ENCODE data around the gene SEZ6. TPM values are rescaled to one million over a fixed set of nuclear protein-coding genes. Genes with fewer than 3 reads are reported as not detected.

Gene SEZ6, protein sequence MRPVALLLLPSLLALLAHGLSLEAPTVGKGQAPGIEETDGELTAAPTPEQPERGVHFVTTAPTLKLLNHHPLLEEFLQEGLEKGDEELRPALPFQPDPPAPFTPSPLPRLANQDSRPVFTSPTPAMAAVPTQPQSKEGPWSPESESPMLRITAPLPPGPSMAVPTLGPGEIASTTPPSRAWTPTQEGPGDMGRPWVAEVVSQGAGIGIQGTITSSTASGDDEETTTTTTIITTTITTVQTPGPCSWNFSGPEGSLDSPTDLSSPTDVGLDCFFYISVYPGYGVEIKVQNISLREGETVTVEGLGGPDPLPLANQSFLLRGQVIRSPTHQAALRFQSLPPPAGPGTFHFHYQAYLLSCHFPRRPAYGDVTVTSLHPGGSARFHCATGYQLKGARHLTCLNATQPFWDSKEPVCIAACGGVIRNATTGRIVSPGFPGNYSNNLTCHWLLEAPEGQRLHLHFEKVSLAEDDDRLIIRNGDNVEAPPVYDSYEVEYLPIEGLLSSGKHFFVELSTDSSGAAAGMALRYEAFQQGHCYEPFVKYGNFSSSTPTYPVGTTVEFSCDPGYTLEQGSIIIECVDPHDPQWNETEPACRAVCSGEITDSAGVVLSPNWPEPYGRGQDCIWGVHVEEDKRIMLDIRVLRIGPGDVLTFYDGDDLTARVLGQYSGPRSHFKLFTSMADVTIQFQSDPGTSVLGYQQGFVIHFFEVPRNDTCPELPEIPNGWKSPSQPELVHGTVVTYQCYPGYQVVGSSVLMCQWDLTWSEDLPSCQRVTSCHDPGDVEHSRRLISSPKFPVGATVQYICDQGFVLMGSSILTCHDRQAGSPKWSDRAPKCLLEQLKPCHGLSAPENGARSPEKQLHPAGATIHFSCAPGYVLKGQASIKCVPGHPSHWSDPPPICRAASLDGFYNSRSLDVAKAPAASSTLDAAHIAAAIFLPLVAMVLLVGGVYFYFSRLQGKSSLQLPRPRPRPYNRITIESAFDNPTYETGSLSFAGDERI
- total RNA-seq, result not detected
- long read RNA-seq, result 0 reads

DNA sequence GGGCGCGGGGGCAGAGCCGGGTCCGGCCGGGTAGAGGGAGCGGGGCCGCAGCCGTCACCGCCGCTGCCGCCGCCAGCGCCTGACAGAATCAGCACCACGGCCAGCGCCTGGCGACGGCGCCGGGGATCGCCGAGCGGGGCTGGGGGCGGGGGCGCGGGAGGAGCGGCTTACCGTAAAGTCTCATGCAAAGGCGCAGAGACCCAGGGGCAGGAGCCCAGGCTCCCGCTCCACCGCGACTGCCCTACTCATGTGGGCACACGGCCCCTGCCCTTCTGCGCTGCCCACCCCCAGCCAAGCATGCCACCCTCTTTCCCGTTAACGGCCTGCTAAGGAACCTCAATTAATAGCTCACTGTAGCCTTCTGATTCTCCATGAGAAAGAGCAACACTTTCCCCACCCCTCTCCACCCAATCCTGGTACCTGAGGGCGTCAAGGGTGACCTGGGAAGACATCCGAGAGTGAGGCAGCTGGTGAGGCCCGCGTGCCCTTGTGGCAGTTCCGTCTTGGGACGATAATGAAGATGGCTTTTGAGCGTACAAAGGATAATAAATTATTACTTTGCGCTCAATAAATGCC, at the start of gene SEZ6:
Gene SEZ6 (minus strand): TSS at position 98 of the 576 bp plus-strand sequence. CDS start 164 bp downstream, outside the sequence.
- peak; percentile 81 for DNase-seq (ENCODE audit: low spot score)
- intact Hi-C loops (cut with DNase I), result no loop called here

DNA sequence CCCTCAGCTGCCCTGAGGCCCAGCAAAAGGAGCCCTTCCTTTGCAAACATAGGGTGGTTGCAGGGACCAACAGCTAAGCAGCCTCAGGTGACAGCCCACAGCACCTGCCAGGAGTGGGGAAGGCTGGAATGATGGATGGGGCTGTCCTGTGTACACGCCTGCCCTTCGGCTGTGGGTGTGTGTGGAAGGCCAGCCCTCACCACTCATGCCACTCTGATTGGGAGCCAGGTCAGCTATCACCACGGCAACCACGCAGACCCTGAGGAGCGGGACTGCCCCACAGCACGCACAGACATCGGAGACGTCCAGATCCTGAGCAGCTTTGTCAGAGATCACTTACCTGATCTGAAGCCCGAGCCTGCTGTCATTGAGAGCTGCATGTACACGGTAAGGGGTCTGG, 49.0 kb upstream of the SEZ6 start:
- no peak for DNase-seq (ENCODE audit: low spot score)
- intact Hi-C loops (cut with DNase I), result no loop called here

DNA sequence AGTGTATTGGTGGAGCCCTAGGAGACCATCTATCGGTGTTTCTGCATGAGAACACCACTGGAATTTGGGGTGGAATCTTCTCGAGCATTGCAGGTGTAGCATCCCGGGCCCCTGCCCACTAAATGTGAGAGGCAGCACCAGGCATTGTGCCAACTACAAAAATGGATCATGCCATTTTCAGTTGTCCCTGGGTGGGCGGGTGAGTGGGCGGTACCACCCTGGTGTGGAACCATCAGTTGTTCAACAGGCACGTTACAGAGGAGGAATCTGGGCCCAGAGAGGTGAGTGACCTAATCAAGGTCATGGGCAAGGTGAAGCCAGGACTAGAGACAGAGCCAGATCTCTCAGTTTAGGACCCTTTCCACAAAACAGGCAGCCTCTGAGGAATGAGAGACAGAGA, 45.9 kb upstream of the SEZ6 start:
- DNase-seq (ENCODE audit: low spot score), result no peak
- intact Hi-C loops (cut with DNase I), result no loop called here

DNA sequence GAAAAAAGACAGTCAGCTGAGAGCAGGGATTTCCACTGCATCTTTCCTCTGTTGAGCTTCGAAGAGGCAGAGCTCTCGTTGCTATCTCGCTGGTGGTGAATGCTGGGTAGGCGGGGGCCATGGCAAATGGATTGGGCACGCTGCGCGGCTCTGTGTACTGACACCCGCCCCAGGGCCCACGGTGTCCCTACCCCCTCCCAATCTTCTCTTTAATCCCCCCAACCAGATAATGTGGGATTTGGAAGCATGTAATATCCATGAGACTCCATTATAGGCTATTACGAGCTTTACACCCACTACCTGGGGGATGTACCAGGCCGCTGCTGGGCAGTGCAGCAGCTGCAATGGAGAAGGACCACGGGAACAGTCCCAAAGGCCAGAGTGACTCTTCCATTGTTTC, 45.4 kb upstream of the SEZ6 start:
- no peak for DNase-seq (ENCODE audit: low spot score)
- intact Hi-C loops (cut with DNase I), result no loop called here

DNA sequence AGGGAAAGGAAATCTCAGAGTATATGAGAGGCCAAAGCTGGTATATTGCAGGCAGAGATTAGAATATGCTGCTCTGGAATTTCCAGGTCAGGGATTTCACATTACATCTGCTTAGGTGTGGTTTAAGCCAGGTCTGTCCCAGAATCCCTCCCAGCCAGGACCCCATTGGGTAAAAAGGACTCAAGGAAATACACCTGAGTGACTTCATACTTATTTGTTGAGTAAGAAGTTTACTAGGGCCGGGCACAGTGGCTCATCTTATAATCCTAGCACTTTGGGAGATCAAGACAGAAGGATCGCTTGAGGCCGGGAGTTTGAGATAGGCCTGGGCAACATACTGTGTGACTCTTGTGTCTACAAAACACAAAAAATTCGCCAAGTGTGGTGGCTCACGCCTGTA, 44.3 kb upstream of the SEZ6 start:
- intact Hi-C loops (cut with DNase I), result no loop called here
- DNase-seq (ENCODE audit: low spot score), result no peak

DNA sequence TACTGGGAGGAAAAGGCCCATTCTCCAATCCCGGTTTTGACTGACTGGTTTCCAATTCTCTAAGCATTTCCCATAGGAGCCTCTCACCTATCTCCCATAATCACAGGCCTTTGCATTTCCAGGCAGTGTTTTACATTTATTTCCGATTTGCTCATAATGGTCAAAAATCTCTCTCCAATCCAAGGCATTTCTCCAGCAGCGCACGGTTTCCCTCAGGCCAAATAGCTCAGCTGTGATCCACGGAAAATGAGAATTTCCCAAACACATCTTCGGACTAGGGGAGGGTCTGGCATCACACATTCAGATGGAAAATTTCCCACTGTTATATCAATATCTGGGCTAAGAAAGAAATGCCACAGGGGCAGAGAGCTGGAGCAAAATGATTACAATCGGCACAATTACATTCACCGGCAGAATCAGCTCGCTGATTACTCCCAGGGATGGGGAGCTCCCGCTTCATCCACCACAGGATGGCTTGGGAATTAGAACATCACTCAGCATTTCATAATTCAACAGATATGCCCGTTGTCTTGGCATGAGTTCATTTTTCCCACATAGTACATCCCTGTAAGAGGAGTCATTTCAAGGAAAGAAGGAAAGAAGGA, 43.8 kb upstream of the SEZ6 start:
- DNase-seq (ENCODE audit: low spot score), result no peak
- intact Hi-C loops (cut with DNase I), result no loop called here

DNA sequence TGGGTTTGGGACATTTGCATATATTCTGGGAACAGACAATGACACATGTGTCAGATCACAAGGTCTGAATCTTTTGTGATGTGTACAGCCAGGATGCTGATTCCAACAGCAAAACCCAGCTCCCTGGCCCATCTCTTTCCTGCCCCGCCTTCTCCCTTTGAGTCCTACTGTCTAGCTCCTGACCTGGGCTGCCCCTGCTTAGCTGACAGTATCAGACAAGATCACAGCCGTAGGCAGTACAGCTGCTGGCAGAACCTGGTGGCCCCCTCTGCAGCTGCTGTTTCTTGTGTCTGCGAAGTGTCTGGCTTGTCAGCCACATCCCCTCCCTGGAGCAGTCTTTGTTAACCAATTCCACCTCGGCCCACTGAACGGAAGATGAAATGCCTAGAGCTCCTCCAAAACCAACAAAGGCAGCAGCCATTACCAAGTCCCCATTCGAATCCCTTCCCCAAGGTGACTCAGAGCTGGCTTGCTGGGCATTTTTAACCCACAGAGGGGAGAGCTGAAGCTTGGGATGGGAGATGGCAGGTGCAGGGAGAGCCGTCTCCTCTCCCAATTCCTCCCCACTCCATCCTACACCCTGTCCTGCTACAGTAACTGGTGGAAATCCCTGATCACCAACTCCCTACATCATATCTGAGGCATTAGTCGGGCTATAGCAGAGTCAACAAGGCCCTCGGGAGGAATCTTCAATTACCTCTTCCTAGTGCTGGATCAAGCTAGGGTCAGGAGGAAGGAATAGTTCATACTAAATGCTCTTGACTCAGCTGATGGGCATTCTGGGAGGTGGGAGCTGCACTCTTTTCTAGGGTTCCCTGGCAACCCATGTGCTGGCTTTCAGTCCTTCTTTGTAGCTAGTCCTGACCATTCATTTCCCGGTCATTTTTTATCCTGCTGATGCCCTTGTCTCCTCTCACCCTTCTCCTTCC, 42.9 kb upstream of the SEZ6 start:
- intact Hi-C loops (cut with DNase I), result no loop called here
- no peak for DNase-seq (ENCODE audit: low spot score)

DNA sequence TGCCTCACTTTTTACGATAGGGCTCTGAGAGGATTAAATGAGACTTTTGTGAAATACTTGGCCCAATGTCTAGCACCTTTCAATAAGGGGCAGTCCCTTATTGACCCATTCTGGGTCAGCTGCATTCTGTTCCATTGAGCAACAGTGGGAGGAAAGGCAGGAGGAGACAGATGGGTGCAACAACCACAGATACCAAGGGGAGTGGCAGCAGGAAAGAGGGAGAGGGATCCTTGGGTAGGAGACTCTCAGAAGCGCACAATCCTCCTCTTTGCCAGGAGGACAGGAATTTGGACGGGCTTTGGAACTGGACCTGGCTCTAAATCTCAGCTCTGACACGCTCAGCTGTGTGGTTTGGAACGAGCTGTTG, 40.6 kb upstream of the SEZ6 start:
- no peak for DNase-seq (ENCODE audit: low spot score)
- intact Hi-C loops (cut with DNase I), result no loop called here

DNA sequence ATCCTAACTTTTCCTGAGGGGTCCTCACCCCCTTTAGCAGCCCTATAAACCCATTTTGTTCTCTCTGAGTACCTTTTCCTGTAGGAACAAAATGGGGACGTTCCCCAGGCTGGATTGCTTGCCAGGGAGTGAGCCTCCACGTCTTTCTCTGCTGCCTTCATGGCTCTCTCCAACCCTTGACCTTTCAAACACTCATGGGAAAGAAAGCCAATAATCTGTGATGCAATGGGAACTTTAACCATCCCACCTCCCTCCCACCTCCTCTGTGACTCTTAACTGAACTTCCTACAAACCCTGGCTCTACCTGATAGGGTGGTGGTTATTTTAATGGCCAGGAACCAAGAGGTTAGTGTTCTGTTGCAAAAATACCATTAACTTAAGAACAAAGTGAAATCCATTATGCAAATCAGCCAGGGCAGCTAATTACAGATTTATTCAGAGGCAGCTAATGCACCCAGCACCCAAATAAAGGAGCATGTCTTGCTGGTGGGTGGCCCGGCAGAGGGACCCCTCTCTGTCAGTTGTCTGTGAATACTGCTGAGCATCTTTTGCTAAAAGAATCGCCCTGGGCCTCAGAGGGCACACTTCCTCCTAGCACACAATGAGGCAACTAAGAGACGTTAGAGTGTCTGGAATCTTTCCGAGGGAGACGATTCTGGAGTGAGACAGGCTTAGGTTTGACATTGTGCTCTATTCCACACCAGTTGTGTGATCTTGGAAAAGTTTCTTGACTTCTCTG, 40.1 kb upstream of the SEZ6 start:
- no peak for DNase-seq (ENCODE audit: low spot score)
- intact Hi-C loops (cut with DNase I), result no loop called here

DNA sequence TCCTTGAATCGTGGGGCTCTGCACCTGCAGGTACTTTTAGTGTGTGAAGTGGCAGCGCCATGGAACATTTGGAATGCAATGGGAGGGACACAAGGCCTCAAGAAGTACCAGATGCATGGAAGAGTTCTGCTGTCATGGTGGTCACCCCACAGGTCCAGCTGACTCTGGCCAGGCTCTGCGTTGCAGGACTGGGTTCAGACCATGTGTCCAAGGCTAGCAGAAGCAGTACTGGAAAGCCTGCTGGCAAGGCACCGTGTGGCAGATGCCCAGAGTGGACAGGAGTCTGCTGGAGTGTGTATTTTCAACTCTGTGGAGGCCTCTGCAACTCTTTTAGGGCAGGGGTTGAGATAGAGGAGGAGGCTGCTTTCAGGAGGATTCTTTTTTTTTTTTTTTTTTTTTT, 39.2 kb upstream of the SEZ6 start:
- no peak for DNase-seq (ENCODE audit: low spot score)

DNA sequence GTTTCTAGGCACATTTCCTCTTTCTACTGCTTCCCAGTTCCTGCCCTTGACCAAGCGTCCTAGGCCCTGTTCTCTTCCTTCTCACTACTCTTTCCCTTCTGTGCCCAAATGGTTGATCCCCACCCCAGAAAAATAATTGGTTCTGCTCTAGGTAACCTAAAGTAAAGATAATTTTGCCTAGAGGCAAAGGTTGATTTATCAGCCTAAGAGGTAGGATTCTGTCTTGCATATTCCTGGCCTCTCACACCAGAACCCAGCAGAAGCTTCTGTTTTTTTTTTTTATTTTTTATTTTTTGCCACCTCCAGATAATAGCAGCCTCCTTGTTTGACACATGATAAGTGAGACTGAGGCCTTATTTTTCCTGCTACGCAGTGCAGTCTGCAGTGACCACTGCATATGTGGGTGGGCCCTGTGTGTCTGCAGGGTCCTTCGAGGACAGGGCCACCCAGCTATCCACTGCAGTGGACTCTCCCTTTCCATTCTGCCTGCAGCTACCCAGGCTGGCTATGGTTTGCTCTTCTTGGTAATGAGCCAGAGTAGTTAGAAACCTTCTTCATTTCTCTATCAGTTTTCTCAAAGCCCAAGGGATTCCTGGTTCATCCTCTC, 37.8 kb upstream of the SEZ6 start:
- intact Hi-C loops (cut with DNase I), result no loop called here

More for the DNA sequence above, 39.2 kb upstream of the SEZ6 start:
- intact Hi-C loops (cut with DNase I), result no loop called here

DNA sequence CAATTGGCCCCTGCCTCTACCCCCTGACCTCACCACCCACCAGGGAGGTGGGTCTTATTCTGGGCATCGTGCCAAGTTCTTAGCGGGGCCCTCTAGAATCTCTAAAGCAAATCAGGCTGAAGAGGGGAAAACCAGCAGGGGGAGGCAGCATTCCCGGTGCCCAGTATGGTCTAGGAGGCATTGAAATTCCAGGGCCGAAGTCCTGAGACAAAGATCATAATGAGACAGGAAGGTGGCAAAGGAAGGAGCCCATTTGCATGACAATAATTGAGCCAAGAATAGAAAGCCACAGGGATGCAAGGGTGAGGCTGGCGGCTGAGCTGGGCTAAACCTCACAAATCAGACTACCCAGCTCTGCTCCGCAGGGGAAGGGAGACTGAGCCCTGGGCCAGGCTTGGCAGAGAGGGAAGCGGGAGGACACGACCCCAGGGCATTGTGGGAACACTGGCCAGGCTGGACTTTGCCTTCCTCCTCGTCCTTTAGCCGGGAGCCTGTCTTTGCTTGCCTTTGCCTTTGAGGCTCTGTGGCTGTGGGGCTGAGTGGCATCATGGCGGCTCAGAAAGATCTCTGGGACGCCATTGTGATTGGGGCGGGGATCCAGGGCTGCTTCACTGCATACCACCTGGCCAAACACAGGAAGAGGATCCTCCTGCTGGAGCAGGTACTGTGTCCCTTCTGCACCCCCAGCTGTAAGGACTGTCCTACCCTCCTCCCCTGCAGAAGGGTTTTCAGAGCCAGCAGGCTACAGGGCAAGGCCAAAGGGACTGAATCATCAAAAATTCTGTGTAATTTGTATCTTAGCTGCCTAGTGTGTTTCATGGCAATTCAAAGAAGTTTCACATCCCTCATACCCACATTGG, 37.1 kb upstream of the SEZ6 start, which contains the start of gene PIPOX:
Gene PIPOX (plus strand): TSS at position 463 of the 860 bp plus-strand sequence. CDS start 85 bp downstream, at position 548.
- intact Hi-C loops (cut with DNase I), result no loop called here
- no peak for DNase-seq (ENCODE audit: low spot score)

More for the DNA sequence above, 37.8 kb upstream of the SEZ6 start:
- no peak for DNase-seq (ENCODE audit: low spot score)

DNA sequence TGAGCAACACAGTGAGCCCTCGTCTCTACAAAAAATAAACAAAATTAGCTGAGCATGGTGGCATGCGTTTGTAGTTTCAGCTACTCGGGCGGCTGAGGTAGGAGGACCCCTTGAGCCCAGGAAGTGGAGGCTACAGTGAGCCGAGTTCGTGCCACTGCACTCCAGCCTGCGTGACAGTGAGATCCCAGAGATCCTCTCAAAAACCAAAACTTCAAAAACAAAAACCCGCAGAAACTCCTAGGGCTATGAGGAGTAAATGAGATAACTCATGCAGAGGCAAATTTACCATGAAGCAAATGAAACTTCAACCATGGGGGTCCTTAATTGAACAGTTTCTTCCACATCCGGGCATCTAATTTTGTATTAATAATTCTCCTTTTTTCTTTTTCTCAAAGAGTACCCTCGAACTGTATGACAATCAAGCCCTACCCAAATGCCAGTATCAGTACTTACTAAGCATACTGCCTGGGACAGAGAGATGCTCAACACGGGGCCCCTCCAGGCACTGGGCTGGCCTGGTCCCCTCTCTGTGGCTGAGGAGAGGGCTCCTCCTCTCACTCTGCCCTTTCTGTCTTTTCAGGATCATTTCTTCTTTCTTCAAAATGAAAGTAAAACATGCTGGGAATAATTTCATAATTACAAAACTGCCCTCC, 36.3 kb upstream of the SEZ6 start:
- no peak for DNase-seq (ENCODE audit: low spot score)
- intact Hi-C loops (cut with DNase I), result no loop called here

DNA sequence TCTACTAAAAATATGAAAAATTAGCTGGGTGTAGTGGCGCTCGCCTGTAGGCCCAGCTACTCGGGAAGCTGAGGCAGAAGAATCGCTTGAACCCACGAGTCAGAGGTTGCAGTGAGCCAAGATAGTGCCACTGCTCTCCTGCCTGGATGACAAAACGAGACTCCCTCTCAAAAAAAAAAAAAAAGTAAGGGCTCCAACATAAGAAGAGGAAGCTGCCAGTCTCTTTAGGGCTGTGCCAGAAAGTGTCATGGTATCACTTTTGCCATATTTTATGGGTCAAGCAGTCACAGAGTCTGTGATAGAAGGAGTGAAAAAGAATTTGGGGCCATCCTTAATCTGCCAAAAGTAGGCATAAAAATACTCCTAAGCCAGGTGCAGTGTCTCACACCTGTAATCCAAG, 35.7 kb upstream of the SEZ6 start:
- no peak for DNase-seq (ENCODE audit: low spot score)
- intact Hi-C loops (cut with DNase I), result no loop called here

DNA sequence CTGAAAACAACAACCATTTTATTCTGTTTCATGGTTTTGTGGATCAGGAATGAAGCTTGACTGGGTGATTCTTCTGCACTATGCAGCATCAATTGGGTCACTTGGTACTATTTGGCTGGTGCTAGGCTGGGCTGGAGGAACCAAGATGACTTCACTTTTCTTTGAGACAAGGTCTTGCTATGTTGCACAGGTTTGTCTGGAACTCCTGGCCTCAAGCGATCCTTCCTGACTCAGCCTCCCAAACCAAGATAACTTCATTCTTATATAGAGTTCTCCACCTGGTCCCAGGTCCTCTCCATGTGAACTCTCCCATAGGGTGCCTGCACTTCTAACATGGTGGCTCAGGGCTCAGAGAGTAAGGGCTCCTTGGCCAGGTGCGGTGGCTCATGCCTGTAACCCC, 35.3 kb upstream of the SEZ6 start:
- DNase-seq (ENCODE audit: low spot score), result no peak
- intact Hi-C loops (cut with DNase I), result no loop called here
